Measurements from ENCODE around the gene ANKHD1.

The ANKHD1 gene, protein sequence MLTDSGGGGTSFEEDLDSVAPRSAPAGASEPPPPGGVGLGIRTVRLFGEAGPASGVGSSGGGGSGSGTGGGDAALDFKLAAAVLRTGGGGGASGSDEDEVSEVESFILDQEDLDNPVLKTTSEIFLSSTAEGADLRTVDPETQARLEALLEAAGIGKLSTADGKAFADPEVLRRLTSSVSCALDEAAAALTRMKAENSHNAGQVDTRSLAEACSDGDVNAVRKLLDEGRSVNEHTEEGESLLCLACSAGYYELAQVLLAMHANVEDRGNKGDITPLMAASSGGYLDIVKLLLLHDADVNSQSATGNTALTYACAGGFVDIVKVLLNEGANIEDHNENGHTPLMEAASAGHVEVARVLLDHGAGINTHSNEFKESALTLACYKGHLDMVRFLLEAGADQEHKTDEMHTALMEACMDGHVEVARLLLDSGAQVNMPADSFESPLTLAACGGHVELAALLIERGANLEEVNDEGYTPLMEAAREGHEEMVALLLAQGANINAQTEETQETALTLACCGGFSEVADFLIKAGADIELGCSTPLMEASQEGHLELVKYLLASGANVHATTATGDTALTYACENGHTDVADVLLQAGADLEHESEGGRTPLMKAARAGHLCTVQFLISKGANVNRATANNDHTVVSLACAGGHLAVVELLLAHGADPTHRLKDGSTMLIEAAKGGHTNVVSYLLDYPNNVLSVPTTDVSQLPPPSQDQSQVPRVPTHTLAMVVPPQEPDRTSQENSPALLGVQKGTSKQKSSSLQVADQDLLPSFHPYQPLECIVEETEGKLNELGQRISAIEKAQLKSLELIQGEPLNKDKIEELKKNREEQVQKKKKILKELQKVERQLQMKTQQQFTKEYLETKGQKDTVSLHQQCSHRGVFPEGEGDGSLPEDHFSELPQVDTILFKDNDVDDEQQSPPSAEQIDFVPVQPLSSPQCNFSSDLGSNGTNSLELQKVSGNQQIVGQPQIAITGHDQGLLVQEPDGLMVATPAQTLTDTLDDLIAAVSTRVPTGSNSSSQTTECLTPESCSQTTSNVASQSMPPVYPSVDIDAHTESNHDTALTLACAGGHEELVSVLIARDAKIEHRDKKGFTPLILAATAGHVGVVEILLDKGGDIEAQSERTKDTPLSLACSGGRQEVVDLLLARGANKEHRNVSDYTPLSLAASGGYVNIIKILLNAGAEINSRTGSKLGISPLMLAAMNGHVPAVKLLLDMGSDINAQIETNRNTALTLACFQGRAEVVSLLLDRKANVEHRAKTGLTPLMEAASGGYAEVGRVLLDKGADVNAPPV (N-terminal part only)

GRCh38 chr5:140401362-140402257 lies at the start of gene ANKHD1:
Gene ANKHD1, plus strand, starts transcription at chr5:140401833. Its CDS starts 135 bp downstream, at chr5:140401968.
- Histone ChIP-seq H3K36me3 (ENCODE audit: insufficient read depth, low read length) (peaks cover 12% of the 10 kb centered on the region; the same call in 1 of the 2 replicates), H3K27ac (peak within 1 kb of the TSS; percentile 93), H3K9me3 (ENCODE audit: low read depth, low read length) (no peaks in the 10 kb centered on the region), H3K4me3 (peak within 1 kb of the TSS; percentile 99), H3K9ac (ENCODE audit: insufficient read length) (peak within 1 kb of the TSS; percentile 95)
- TF ChIP-seq POLR2AphosphoS5 (IDR thresholded peaks at IDR 0.05; ENCODE audit: borderline replicate concordance, low read depth, low read length): peak; percentile 91
- TF ChIP-seq FOXP2 (optimal IDR thresholded peaks at IDR 0.05; ENCODE audit: control extremely low read depth, extremely low read length, insufficient read depth): no peak
- DNase-seq (ENCODE audit: low read depth, low spot score): peak; percentile 100

DNA sequence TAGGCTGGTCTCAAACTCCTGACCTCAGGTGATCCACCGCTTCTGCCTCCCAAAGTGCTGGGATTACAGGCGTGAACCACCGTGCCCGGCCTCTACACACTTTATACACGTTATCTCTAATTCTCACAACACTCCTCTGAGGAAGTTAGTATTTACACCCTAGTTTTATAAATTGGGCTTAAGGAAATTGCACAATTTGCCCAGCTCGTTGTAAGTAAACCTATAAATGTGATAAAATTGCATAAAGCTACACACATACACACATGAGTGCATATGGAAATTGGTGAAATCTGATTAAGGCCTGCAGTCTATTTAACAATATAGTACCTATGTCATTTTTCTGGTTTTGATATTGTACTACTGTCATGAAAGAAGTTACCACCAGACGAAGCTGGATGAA lies 46.1 kb upstream of the ANKHD1 start:
- H3K27ac ChIP-seq: no peak overlapping the region
- H3K9ac ChIP-seq (ENCODE audit: insufficient read length): no peak overlapping the region
- DNase-seq (ENCODE audit: low read depth, low spot score): no peak
- no peaks in the 10 kb centered on the region for H3K9me3 ChIP-seq (ENCODE audit: low read depth, low read length)
- no peak for TF ChIP-seq POLR2AphosphoS5 (IDR thresholded peaks at IDR 0.05; ENCODE audit: borderline replicate concordance, low read depth, low read length)
- no peaks in the 10 kb centered on the region for H3K36me3 ChIP-seq (ENCODE audit: insufficient read depth, low read length)
- no peak overlapping the region for H3K4me3 ChIP-seq

DNA sequence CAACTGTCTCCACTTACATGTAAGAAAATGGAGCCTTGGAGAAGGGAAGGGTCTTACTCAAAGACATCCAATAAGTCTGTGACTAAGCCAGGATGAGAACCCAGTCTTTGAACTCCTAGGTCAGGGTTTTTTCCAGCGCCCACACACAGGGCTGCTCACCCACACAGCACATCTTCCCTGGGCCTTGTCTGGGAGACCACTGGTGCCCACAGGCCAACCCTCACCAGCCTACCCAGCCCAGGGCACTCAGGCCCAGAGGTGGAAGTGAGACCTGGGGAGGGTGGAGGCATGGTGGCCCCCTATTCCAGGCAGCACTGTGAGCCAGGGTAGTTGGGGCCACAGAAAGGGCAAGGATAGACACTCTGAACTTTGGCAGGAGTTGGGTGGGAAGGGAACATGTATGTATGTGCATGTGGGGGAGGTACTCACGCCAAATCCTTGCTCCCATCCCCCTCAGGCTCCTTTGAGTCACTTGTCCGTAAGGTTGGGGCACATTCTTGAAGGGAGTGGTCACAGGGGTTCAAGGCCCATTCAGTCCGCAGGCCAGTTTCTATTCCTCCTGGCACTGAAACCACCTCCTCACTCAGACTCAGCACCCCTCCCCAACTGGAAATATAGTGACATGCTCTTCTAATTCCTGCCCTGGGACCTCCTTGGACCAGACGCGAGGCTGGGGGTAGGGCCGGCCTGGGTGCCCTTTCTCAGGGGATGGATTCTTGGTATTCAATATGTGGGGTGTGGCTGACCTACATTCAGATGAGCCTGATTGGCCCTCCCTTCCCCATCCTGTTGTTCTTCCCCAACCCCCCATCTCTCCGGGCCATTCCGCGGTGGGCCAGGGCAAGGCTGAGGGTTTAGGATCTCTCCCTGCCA lies 44.5 kb upstream of the ANKHD1 start:
- no peak overlapping the region for H3K9ac ChIP-seq (ENCODE audit: insufficient read length)

DNA sequence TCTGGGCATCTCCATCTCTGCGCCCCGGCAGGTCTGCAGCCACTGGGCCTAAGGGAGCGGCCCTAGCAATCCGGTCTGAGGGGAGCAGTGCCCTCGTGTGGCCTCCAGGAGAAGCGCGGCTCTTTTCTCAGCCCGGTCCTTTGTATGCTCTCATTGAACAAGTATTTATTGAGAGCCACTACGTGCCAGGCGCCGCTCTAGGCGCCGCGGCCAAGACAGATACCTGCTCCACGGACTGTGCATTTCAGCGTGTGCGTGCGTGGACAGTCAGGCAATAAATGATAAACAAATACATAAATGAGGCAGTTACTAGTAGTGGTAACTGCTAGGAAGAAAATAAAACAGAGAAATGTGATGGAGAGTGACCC lies 43.9 kb upstream of the ANKHD1 start:
- TF ChIP-seq FOXP2 (optimal IDR thresholded peaks at IDR 0.05; ENCODE audit: control extremely low read depth, extremely low read length, insufficient read depth): no peak
- TF ChIP-seq EZH2 (IDR thresholded peaks at IDR 0.05): no peak
- TF ChIP-seq POLR2AphosphoS5 (IDR thresholded peaks at IDR 0.05; ENCODE audit: borderline replicate concordance, low read depth, low read length): no peak

More for the DNA sequence above, 44.5 kb upstream of the ANKHD1 start:
- TF ChIP-seq EZH2 (IDR thresholded peaks at IDR 0.05) (no peak), FOXP2 (optimal IDR thresholded peaks at IDR 0.05; ENCODE audit: control extremely low read depth, extremely low read length, insufficient read depth) (no peak), POLR2AphosphoS5 (IDR thresholded peaks at IDR 0.05; ENCODE audit: borderline replicate concordance, low read depth, low read length) (no peak)
- no peak overlapping the region for H3K27ac ChIP-seq
- DNase-seq (ENCODE audit: low read depth, low spot score): no peak
- H3K9me3 ChIP-seq (ENCODE audit: low read depth, low read length): no peaks in the 10 kb centered on the region
- no peak overlapping the region for H3K4me3 ChIP-seq
- no peaks in the 10 kb centered on the region for H3K36me3 ChIP-seq (ENCODE audit: insufficient read depth, low read length)

DNA sequence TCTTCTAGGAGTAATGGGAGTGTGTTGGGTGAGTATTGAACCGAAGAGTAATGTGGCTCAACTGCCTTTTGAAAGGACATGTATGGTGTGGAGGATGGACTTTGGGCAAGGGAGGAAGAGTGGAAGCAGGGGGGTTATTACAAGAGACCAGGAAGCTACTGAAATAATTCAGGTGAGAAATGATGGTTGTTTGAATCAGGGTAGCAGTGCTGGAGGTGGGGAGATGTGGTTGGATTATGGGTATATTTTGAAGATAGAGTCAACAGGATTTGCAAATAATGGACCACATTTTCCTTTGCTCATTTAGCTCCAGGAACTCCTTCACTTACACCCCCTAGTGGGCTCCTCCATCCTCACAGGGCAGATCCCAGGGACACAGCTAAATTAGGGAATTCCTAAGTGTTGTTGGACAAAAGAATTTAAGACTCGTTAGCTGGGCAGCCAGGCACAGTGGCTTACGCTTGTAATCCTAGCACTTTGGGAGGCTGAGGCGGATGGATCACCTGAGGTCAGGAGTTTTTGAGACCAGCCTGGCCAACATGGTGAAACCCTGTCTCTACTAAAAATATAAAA lies 42.8 kb upstream of the ANKHD1 start:
- Histone ChIP-seq H3K9me3 (ENCODE audit: low read depth, low read length) (no peaks in the 10 kb centered on the region), H3K9ac (ENCODE audit: insufficient read length) (no peak overlapping the region), H3K4me3 (no peak overlapping the region), H3K36me3 (ENCODE audit: insufficient read depth, low read length) (no peaks in the 10 kb centered on the region), H3K27ac (no peak overlapping the region)
- TF ChIP-seq POLR2AphosphoS5 (IDR thresholded peaks at IDR 0.05; ENCODE audit: borderline replicate concordance, low read depth, low read length): no peak
- no peak for TF ChIP-seq FOXP2 (optimal IDR thresholded peaks at IDR 0.05; ENCODE audit: control extremely low read depth, extremely low read length, insufficient read depth)
- no peak for TF ChIP-seq EZH2 (IDR thresholded peaks at IDR 0.05)
- no peak for DNase-seq (ENCODE audit: low read depth, low spot score)

More for the DNA sequence above, 43.9 kb upstream of the ANKHD1 start:
- H3K9me3 ChIP-seq (ENCODE audit: low read depth, low read length): no peaks in the 10 kb centered on the region
- no peak overlapping the region for H3K9ac ChIP-seq (ENCODE audit: insufficient read length)
- H3K36me3 ChIP-seq (ENCODE audit: insufficient read depth, low read length): no peaks in the 10 kb centered on the region
- H3K4me3 ChIP-seq: no peak overlapping the region
- H3K27ac ChIP-seq: no peak overlapping the region
- no peak for DNase-seq (ENCODE audit: low read depth, low spot score)

DNA sequence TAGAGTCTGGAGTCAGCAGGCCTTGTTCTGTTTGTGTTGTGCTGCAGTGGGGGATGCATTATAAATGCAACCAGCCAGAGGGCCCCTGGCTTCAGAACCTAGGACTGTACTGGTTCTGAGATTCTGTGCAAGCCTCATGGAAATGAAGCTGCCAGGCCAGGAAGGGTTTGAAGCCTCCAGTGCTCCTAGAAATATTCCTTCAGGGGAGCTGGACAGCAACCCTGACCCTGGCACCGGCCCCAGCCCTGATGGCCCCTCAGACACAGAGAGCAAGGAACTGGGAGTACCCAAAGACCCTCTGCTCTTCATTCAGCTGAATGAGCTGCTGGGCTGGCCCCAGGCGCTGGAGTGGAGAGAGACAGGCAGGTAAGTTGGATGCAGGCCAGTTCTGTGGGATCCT lies 41.5 kb upstream of the ANKHD1 start, which contains the start of gene SLC4A9:
TSS of gene SLC4A9 (plus strand) at position 94 of the 400 bp plus-strand sequence. CDS start at position 137, 43 bp downstream.
- H3K27ac ChIP-seq: no peak within 1 kb of the TSS
- no peak within 1 kb of the TSS for H3K9ac ChIP-seq (ENCODE audit: insufficient read length)
- H3K4me3 ChIP-seq: no peak within 1 kb of the TSS
- no peaks in the 10 kb centered on the region for H3K9me3 ChIP-seq (ENCODE audit: low read depth, low read length)
- H3K36me3 ChIP-seq (ENCODE audit: insufficient read depth, low read length): no peaks in the 10 kb centered on the region
- no peak for TF ChIP-seq FOXP2 (optimal IDR thresholded peaks at IDR 0.05; ENCODE audit: control extremely low read depth, extremely low read length, insufficient read depth)
- no peak for TF ChIP-seq POLR2AphosphoS5 (IDR thresholded peaks at IDR 0.05; ENCODE audit: borderline replicate concordance, low read depth, low read length)
- TF ChIP-seq EZH2 (IDR thresholded peaks at IDR 0.05): no peak
- DNase-seq (ENCODE audit: low read depth, low spot score): no peak

All from SK-N-MC (cell line).